Epithelial cell of proximal tubule (primary cell): Measurements from ENCODE around the gene THOC5. TPM values are rescaled to one million over a fixed set of nuclear protein-coding genes. Genes with fewer than 3 reads are reported as not detected.

Source experiments
- DNase-seq: peaks from one replicate; pipeline ENCODE4 v3.0.0-alpha.2; 2011; ENCODE audit warnings: low read depth
- H3K4me3 ChIP-seq: 2 replicates; pipeline ENCODE4 v1.5.1; 2011; ENCODE audit warnings: low read depth, mild to moderate bottlenecking, low read length
- CTCF ChIP-seq: conservative IDR thresholded peaks from 2 replicates; pipeline ENCODE4 v1.5.1; 2012; ENCODE audit warnings: low read depth, mild to moderate bottlenecking, low read length
- total RNA-seq: library from RNA; depleted of rRNA; stranded (reverse); fragments of >200 nt; gene quantifications from 2 replicates; pipeline ENCODE4 v1.2.3, GENCODE V29; 2015

The THOC5 gene
- total RNA-seq, 1 donor from 2014 or later = 48.5 TPM

GRCh38 chr22:29518427-29518826, 35.1 kb downstream of the THOC5 start:
- no peak for DNase-seq
- H3K4me3 ChIP-seq = no peak overlapping the region
- no peak for TF ChIP-seq CTCF

GRCh38 chr22:29517215-29517908, 36.2 kb downstream of the THOC5 start:
- TF ChIP-seq CTCF = no peak
- no peak for DNase-seq
- H3K4me3 ChIP-seq = no peak overlapping the region

- no peak for TF ChIP-seq CTCF
- DNase-seq = no peak
- H3K4me3 ChIP-seq = no peak overlapping the region
Measured at GRCh38 chr22:29512031-29512430, 41.5 kb downstream of the THOC5 start.

- DNase-seq = no peak
- H3K4me3 ChIP-seq = no peak overlapping the region
- no peak for TF ChIP-seq CTCF
Measured at GRCh38 chr22:29511126-29511862, 42.3 kb downstream of the THOC5 start.

GRCh38 chr22:29510542-29510941, 43.0 kb downstream of the THOC5 start:
- TF ChIP-seq CTCF = no peak
- H3K4me3 ChIP-seq = no peak overlapping the region
- DNase-seq = no peak

GRCh38 chr22:29509815-29510214, 43.7 kb downstream of the THOC5 start:
- no peak overlapping the region for H3K4me3 ChIP-seq
- DNase-seq = no peak
- no peak for TF ChIP-seq CTCF

- TF ChIP-seq CTCF = no peak
- DNase-seq = no peak
- no peak overlapping the region for H3K4me3 ChIP-seq
Measured at GRCh38 chr22:29509298-29509697, 44.3 kb downstream of the THOC5 start.
